Fibroblast of lung (primary cell): ENCODE data around the gene COLEC11. TPM values are rescaled to one million over a fixed set of nuclear protein-coding genes. Genes with fewer than 3 reads are reported as not detected.
"Not testable (repeated sequence)": the region's sequence is repeated elsewhere in the genome, so short reads cannot be mapped to it uniquely, and the experiment has no call there.

ENCODE experiments used
- DNase-seq, 2 donors: peaks; one replicate each; pipeline versions ENCODE4 v3.0.0 to v3.0.0-alpha.2; 2010; ENCODE audit warnings: low read depth in 2 of 2
- H2AFZ ChIP-seq: 2 replicates; pipeline ENCODE4 v1.5.1; 2012; ENCODE audit warnings: low read length, control low read depth, inconsistent platforms
- H3K27ac ChIP-seq: 2 replicates; pipeline ENCODE4 v1.5.1; 2011; ENCODE audit warnings: low read length, control low read depth; ENCODE audit not compliant: insufficient read depth
- H3K27me3 ChIP-seq: 2 replicates; pipeline ENCODE4 v1.5.1; 2011; ENCODE audit warnings: mild to moderate bottlenecking, low read length; ENCODE audit not compliant: control insufficient read depth, insufficient read depth
- H3K36me3 ChIP-seq: 2 replicates; pipeline ENCODE4 v1.5.1; 2011; ENCODE audit warnings: low read length; ENCODE audit not compliant: control insufficient read depth, insufficient read depth
- H3K4me1 ChIP-seq: 2 replicates; pipeline ENCODE4 v1.5.1; 2011; ENCODE audit warnings: low read length; ENCODE audit not compliant: control insufficient read depth, insufficient read depth; ENCODE audit errors: extremely low read depth
- H3K4me2 ChIP-seq: 2 replicates; pipeline ENCODE4 v1.5.1; 2011; ENCODE audit warnings: low read length, control low read depth; ENCODE audit not compliant: insufficient read depth; ENCODE audit errors: extremely low read depth
- H3K4me3 ChIP-seq, 4 experiments: fragments of 200-600 bp in 1 of 4; sonication (generic) in 1 of 4; replicated peaks in 1 of 4; 2 replicates each; pipeline ENCODE4 v1.5.1; 2011 to 2016; ENCODE audit warnings: low read length in 4 of 4, low read depth in 3 of 4, mild to moderate bottlenecking in 3 of 4, control low read depth in 2 of 4, inconsistent platforms in 1 of 4, mixed read lengths in 1 of 4; ENCODE audit not compliant: insufficient read depth in 1 of 4; ENCODE audit errors: control extremely low read depth in 1 of 4
- H3K79me2 ChIP-seq: 2 replicates; pipeline ENCODE4 v1.5.1; 2012; ENCODE audit warnings: mild to moderate bottlenecking, low read length, inconsistent platforms; ENCODE audit not compliant: control insufficient read depth, insufficient read depth
- H3K9ac ChIP-seq: 2 replicates; pipeline ENCODE4 v1.5.1; 2011; ENCODE audit warnings: mild to moderate bottlenecking, low read length, control low read depth; ENCODE audit not compliant: insufficient read depth
- H3K9me3 ChIP-seq: 2 replicates; pipeline ENCODE4 v1.5.1; 2012; ENCODE audit warnings: low read depth, low read length; ENCODE audit not compliant: control insufficient read depth, insufficient read depth
- H4K20me1 ChIP-seq: 2 replicates; pipeline ENCODE4 v1.5.1; 2011; ENCODE audit warnings: low read length; ENCODE audit not compliant: control insufficient read depth, insufficient read depth; ENCODE audit errors: extremely low read depth
- EZH2 ChIP-seq: IDR thresholded peaks from 2 replicates; pipeline ENCODE4 v1.5.1; 2012; ENCODE audit warnings: low read length, control low read depth, mild to moderate bottlenecking; ENCODE audit errors: missing control alignments
- polyA plus RNA-seq, 2 donors: library from polyadenylated mRNA; depleted of rRNA in 1 of 2; stranded (reverse) in 1 of 2; unstranded in 1 of 2; fragments of >200 nt; gene quantifications; 2 replicates each; pipeline ENCODE4 v1.2.1, GENCODE V29; 2011 to 2012; ENCODE audit warnings: missing spikeins in 1 of 2
- total RNA-seq: library from RNA; depleted of rRNA; stranded (reverse); fragments of >200 nt; gene quantifications from 2 replicates; pipeline ENCODE4 v1.2.1, GENCODE V29; 2014
- TF ChIP-seq, protein P1 (sequence below), 2 donors: IDR thresholded peaks in 1 of 2; conservative IDR thresholded peaks in 1 of 2; 1 replicate in 1 of 2; 2 replicates in 1 of 2; pipeline ENCODE4 v1.5.1; 2011 to 2012; ENCODE audit warnings: low read length in 2 of 2, control low read depth in 1 of 2, inconsistent platforms in 1 of 2, low read depth in 1 of 2, mild to moderate bottlenecking in 1 of 2

Gene COLEC11
- total and polyA plus RNA-seq, 2 donors (not counting 1 experiment from before 2014, with no cell fraction given), result 0.30 to 0.83 TPM

DNA sequence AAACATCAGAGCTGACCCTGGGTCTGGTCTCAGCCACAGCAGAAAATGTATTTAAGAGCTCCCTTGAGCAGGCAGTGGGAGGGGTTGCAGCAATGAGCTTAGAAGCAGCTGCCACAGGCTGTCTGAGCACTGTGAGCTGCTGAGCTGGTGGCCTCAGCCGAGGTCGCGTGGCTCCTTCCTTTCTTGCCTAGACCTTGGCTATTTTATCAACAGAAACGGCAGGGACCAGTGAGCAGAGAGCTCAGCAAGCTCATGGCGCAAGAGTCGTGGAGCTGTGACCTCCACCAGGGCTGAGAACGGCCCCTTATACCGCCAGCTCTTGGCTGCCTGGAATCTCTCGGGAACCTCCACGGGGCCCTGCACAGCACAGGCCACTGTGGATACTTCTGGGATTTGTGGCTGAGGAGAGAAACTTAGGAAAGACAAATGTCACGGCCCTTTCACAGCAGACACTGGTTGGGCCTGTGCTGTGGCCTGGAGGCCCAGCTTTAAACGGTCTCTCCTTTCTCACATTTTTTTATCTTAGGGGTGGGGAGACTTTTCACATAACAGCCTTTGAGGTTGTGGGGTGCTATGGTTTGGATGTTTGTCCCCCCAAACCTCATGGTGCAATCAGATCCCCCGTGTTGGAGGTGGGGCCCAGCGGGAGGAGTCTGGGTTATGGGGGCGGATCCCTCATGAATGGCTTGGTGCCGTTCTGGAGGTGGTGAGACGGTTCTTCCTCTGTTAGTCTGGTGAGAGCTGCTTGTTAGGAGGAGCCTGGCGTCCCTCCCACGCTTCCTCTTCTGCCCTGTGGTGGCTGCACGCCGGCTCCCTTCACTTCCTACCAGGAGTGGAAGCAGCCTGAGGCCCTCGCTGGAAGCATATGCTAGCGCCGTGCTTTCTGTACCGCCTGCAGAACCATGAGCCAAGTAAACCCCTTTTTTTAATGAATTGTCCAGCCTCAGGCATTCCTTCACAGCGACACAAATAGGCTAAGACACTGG lies 64.8 kb downstream of the COLEC11 start:
- Histone ChIP-seq H3K27ac (no peak overlapping the region), H3K4me1 (peaks cover 2% of the 10 kb centered on the region), H3K4me2 (no peak overlapping the region), H3K79me2 (no peaks in the 10 kb centered on the region), H2AFZ (peak overlapping the region; percentile 45), H4K20me1 (no peaks in the 10 kb centered on the region), H3K9ac (no peak overlapping the region), H3K4me3 (no peak overlapping the region), H3K36me3 (no peaks in the 10 kb centered on the region), H3K27me3 (no peaks in the 10 kb centered on the region), H3K9me3 (no peaks in the 10 kb centered on the region)
- DNase-seq, result peak in 1 of 2 donors; percentile 46
- TF ChIP-seq, protein P1, sequence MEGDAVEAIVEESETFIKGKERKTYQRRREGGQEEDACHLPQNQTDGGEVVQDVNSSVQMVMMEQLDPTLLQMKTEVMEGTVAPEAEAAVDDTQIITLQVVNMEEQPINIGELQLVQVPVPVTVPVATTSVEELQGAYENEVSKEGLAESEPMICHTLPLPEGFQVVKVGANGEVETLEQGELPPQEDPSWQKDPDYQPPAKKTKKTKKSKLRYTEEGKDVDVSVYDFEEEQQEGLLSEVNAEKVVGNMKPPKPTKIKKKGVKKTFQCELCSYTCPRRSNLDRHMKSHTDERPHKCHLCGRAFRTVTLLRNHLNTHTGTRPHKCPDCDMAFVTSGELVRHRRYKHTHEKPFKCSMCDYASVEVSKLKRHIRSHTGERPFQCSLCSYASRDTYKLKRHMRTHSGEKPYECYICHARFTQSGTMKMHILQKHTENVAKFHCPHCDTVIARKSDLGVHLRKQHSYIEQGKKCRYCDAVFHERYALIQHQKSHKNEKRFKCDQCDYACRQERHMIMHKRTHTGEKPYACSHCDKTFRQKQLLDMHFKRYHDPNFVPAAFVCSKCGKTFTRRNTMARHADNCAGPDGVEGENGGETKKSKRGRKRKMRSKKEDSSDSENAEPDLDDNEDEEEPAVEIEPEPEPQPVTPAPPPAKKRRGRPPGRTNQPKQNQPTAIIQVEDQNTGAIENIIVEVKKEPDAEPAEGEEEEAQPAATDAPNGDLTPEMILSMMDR (conservative IDR thresholded peaks at IDR 0.05 in 1 of 2, IDR thresholded peaks at IDR 0.05 in 1 of 2; ENCODE audit: low read depth in 1 of 2, low read length in 2 of 2), result no peak
- no peak for TF ChIP-seq EZH2

DNA sequence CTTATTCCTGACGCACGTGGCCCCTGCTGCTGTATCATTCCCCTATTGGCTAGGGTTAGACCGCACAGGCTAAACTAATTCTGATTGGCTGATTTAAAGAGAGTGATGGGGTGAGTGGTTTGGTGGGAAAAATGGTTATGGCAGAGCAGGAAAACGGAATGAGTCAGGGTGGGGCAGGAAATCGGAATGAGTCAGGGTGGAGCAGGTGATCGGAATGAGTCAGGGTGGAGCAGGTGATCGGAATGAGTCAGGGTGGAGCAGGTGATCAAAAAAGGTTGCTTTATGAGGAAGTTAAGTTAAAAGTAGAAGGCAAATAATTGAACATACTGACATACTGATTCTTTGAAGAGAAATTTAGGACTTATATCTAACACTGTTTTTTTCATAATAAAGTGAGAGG lies 65.7 kb downstream of the COLEC11 start:
- not testable (repeated sequence) for H3K79me2 ChIP-seq, H3K27me3 ChIP-seq, H3K4me2 ChIP-seq, DNase-seq, H4K20me1 ChIP-seq, H3K9ac ChIP-seq, H3K27ac ChIP-seq, H3K36me3 ChIP-seq, H3K9me3 ChIP-seq, H3K4me1 ChIP-seq, H3K4me3 ChIP-seq, H2AFZ ChIP-seq

DNA sequence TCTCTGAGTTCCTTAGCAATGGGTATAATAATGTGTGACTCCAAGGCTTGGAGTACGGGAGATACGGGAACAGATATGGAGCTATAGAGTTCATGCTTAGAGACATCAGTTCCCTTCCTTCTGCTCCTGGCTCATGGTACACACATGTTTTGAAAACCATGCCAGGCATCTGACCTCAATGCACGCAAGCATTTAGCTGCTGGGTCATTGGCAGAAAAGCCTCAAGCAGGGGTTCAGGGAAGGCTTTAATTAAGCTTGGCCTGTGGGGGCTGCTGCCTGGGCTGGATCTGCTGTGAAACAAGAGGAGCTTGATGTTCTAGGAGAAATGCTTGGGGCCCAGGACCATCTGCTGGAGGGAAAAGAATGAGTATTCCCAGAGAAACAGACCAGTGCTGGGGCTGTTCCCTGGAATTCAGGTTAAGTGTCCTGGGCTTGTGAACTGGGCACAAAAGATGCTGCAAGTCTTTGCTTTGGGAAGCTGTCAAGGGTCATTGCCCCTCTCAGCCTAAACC lies 66.3 kb downstream of the COLEC11 start:
- no peaks in the 10 kb centered on the region for H3K27me3 ChIP-seq
- no peaks in the 10 kb centered on the region for H3K36me3 ChIP-seq
- H3K9me3 ChIP-seq, result no peaks in the 10 kb centered on the region
- DNase-seq, result no peak
- no peak overlapping the region for H3K4me3 ChIP-seq
- no peak overlapping the region for H3K4me2 ChIP-seq
- H3K27ac ChIP-seq, result no peak overlapping the region
- H3K79me2 ChIP-seq, result no peaks in the 10 kb centered on the region
- no peak for TF ChIP-seq EZH2
- TF ChIP-seq, protein P1 (conservative IDR thresholded peaks at IDR 0.05 in 1 of 2, IDR thresholded peaks at IDR 0.05 in 1 of 2; ENCODE audit: low read depth in 1 of 2, low read length in 2 of 2), result no peak
- no peaks in the 10 kb centered on the region for H4K20me1 ChIP-seq
- H3K4me1 ChIP-seq, result peaks cover 2% of the 10 kb centered on the region
- H3K9ac ChIP-seq, result no peak overlapping the region
- H2AFZ ChIP-seq, result no peak overlapping the region
